Vagina (tissue), 2 donors: ENCODE results near the gene COL26A1.

ENCODE experiments used
- POLR2A ChIP-seq, 2 donors: fragments of 450-650 bp; IDR thresholded peaks; one replicate each; pipeline ENCODE4 v1.6.1; 2017; ENCODE audit warnings: antibody characterized with exemption in 2 of 2, mild to moderate bottlenecking in 2 of 2, moderate library complexity in 2 of 2
- POLR2AphosphoS5 ChIP-seq, 2 donors: sonication (generic); formaldehyde crosslinking; IDR thresholded peaks; one replicate each; pipeline ENCODE4 v1.9.0; 2017; ENCODE audit warnings: antibody characterized with exemption in 2 of 2, mild to moderate bottlenecking in 2 of 2, low read depth in 1 of 2; ENCODE audit not compliant: insufficient read depth in 1 of 2
- TF ChIP-seq, protein P1 (sequence below), 3 experiments: fragments of 450-650 bp in 2 of 3; fragments of 200-600 bp in 1 of 3; sonication (generic) in 1 of 3; IDR thresholded peaks; one replicate each; pipeline ENCODE4 v1.5.1; 2017 to 2019; ENCODE audit warnings: antibody characterized with exemption in 3 of 3, mild to moderate bottlenecking in 2 of 3, moderate library complexity in 2 of 3

GRCh38 chr7:101593556-101593955, 230.9 kb downstream of the COL26A1 start:
- TF ChIP-seq, protein P1, sequence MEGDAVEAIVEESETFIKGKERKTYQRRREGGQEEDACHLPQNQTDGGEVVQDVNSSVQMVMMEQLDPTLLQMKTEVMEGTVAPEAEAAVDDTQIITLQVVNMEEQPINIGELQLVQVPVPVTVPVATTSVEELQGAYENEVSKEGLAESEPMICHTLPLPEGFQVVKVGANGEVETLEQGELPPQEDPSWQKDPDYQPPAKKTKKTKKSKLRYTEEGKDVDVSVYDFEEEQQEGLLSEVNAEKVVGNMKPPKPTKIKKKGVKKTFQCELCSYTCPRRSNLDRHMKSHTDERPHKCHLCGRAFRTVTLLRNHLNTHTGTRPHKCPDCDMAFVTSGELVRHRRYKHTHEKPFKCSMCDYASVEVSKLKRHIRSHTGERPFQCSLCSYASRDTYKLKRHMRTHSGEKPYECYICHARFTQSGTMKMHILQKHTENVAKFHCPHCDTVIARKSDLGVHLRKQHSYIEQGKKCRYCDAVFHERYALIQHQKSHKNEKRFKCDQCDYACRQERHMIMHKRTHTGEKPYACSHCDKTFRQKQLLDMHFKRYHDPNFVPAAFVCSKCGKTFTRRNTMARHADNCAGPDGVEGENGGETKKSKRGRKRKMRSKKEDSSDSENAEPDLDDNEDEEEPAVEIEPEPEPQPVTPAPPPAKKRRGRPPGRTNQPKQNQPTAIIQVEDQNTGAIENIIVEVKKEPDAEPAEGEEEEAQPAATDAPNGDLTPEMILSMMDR (IDR thresholded peaks at IDR 0.05), result no peak
- no peak for TF ChIP-seq POLR2AphosphoS5 (IDR thresholded peaks at IDR 0.05; ENCODE audit: insufficient read depth in 1 of 2, low read depth in 1 of 2)
- no peak for TF ChIP-seq POLR2A (IDR thresholded peaks at IDR 0.05)
